Measurements from ENCODE around the gene CCDC97. TPM values are rescaled to one million over a fixed set of nuclear protein-coding genes. Genes with fewer than 3 reads are reported as not detected.

Gene CCDC97
- total and polyA plus RNA-seq, 8 donors, result 25.3 to 36.9 (median 31.9) TPM

DNA sequence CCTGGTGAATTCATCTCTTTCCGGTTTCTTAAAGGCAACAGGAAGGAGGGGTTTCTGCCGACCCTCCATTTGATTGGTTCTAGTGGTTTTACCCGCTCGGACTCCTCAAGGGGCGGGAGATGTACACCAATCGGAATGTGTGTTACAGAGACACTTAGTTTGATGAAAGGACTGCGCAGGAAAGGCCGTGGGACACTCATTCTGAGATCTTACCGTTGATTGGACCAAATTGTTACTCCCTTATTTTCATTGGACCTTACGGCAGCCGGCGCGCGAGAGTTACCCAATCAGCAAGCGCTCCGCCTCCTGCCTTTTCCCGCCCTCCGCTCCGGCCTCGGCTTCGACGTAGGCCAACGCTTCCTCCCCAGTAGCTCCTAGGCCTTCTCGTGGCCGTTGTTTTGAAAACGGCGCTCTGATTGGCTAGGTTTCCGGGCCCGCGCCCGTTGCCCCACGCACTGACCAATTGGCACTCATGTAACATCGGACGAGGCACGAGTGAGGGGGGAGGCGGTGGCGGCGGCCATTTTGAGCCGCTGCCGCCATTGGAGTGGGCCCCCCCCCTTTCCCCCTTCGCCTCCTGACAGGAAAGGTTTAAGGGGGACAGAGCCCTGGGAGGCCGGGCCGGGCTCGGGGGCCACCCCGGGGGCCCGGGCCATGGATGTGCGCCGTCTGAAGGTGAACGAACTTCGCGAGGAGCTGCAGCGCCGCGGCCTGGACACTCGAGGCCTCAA, 46.0 kb upstream of the CCDC97 start, which contains the start of gene HNRNPUL1:
Gene HNRNPUL1 (plus strand): TSS at position 523 of the 731 bp plus-strand sequence. CDS start 132 bp downstream, at position 655.
- Histone ChIP-seq H3K36me3 (peaks cover 0 to 24% of the 10 kb centered on the region in 2 donors), H3K4me1 (peaks cover 20 to 38% of the 10 kb centered on the region in 2 donors), H3K27me3 (no peaks in the 10 kb centered on the region), H3K9me3 (no peaks in the 10 kb centered on the region), H3K4me3 (peak within 1 kb of the TSS; percentile 84 to 96), H3K27ac (peak within 1 kb of the TSS; percentile 95 to 99)
- TF ChIP-seq, protein P1, sequence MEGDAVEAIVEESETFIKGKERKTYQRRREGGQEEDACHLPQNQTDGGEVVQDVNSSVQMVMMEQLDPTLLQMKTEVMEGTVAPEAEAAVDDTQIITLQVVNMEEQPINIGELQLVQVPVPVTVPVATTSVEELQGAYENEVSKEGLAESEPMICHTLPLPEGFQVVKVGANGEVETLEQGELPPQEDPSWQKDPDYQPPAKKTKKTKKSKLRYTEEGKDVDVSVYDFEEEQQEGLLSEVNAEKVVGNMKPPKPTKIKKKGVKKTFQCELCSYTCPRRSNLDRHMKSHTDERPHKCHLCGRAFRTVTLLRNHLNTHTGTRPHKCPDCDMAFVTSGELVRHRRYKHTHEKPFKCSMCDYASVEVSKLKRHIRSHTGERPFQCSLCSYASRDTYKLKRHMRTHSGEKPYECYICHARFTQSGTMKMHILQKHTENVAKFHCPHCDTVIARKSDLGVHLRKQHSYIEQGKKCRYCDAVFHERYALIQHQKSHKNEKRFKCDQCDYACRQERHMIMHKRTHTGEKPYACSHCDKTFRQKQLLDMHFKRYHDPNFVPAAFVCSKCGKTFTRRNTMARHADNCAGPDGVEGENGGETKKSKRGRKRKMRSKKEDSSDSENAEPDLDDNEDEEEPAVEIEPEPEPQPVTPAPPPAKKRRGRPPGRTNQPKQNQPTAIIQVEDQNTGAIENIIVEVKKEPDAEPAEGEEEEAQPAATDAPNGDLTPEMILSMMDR (IDR thresholded peaks at IDR 0.05), result no peak
- intact Hi-C loops (cut with DNase I), result loop anchor here in 1 of 2 donors (5.0 kb wide), 1 partner anchor 62 kb away; no protein-coding TSS in a partner anchor
- DNase-seq (peak; percentile 95 to 100 (median 100)), ATAC-seq (peak; percentile 80)

DNA sequence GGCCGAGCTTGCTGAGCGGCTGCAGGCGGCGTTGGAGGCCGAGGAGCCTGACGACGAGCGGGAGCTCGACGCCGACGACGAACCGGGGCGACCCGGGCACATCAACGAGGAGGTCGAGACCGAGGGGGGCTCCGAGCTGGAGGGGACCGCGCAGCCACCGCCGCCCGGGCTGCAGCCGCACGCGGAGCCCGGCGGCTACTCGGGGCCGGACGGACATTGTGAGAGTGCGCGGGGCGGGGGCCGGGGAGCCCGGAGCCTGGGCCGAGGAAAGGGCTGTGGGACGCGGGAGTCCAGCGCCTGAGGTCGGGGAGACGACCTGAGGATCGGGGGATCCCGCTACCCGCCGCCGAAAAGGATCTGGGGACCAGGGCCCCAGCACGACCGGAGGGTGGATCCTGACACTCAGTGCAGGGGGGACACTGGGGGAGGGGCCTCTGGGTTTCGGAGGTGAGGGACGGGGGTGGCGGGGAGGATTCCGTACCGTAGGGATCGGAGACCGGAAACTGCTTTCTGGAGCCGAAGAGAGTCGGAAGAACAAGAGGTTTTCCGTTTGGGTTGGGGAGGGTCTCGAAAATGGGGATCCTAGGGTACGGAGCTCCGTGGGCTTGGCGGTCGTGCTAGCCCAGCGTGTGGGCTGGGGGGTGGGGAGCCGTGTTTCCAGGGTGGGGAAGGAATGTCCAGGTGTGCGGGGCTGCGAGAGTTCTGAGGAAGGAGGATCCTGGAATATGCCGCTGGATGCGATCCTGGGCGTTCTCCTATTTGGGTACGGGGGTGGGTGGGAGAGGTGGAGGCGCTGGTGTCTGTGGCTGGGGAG, 45.2 kb upstream of the CCDC97 start:
- H3K4me1 ChIP-seq, result peaks cover 20 to 38% of the 10 kb centered on the region in 2 donors
- no peaks in the 10 kb centered on the region for H3K9me3 ChIP-seq
- no peaks in the 10 kb centered on the region for H3K27me3 ChIP-seq
- TF ChIP-seq, protein P1 (IDR thresholded peaks at IDR 0.05), result no peak
- H3K4me3 ChIP-seq, result peak overlapping the region; percentile 84 to 96
- peak overlapping the region; percentile 95 for H3K27ac ChIP-seq
- DNase-seq (peak in 3 of 4 donors; percentile 26 to 60 (median 54)), ATAC-seq (peak; percentile 1)
- peaks cover 0 to 26% of the 10 kb centered on the region in 2 donors for H3K36me3 ChIP-seq
- intact Hi-C loops (cut with DNase I), result loop anchor here in 1 of 2 donors (5.0 kb wide), 1 partner anchor 62 kb away; no protein-coding TSS in a partner anchor

GRCh38 chr19:41265395-41266153, 44.4 kb upstream of the CCDC97 start:
- Histone ChIP-seq H3K4me3 (peak overlapping the region; percentile 84 to 96), H3K27me3 (no peaks in the 10 kb centered on the region), H3K4me1 (peaks cover 20 to 38% of the 10 kb centered on the region in 2 donors), H3K9me3 (no peaks in the 10 kb centered on the region), H3K27ac (peak overlapping the region; percentile 95), H3K36me3 (peaks cover 0 to 33% of the 10 kb centered on the region in 2 donors)
- intact Hi-C loops (cut with DNase I), result no loop called here
- ATAC-seq (no peak), DNase-seq (peak in 3 of 4 donors; percentile 15 to 39 (median 34))
- TF ChIP-seq, protein P1 (IDR thresholded peaks at IDR 0.05), result no peak

- H3K27ac ChIP-seq, result no peak overlapping the region
- TF ChIP-seq, protein P1 (IDR thresholded peaks at IDR 0.05), result no peak
- H3K27me3 ChIP-seq, result no peaks in the 10 kb centered on the region
- intact Hi-C loops (cut with DNase I), result no loop called here
- DNase-seq, result no peak
- H3K9me3 ChIP-seq, result no peaks in the 10 kb centered on the region
- H3K36me3 ChIP-seq, result peaks cover 4 to 68% of the 10 kb centered on the region in 2 donors
- H3K4me1 ChIP-seq, result peaks cover 13 to 27% of the 10 kb centered on the region in 2 donors
- H3K4me3 ChIP-seq, result no peak overlapping the region
- ATAC-seq, result no peak
These were observed 40.9 kb upstream of the CCDC97 start for GRCh38 chr19:41269055-41269454.

Data from left lung (tissue), 10 donors.